Mesothelial cell of epicardium (in vitro differentiated cells): ENCODE data around the gene JMJD7. TPM values are rescaled to one million over a fixed set of nuclear protein-coding genes. Genes with fewer than 3 reads are reported as not detected.
A peak's percentile ranks its signal among the peaks of the same experiment; 100 is the strongest.

Source experiments
- DNase-seq, 2 experiments: peaks; one replicate each; pipeline ENCODE4 v3.0.0; 2021; ENCODE audit warnings: low spot score in 2 of 2; ENCODE audit not compliant: unreplicated experiment in 2 of 2
- H3K27ac Mint-ChIP-seq: 2 replicates; pipeline ENCODE4 v1.8.0; 2021; ENCODE audit warnings: mixed read lengths
- H3K27me3 Mint-ChIP-seq: 2 replicates; pipeline ENCODE4 v1.8.0; 2021; ENCODE audit warnings: low read depth, mixed read lengths
- H3K36me3 Mint-ChIP-seq: 2 replicates; pipeline ENCODE4 v1.8.0; 2021; ENCODE audit warnings: mixed read lengths
- H3K4me1 Mint-ChIP-seq: 2 replicates; pipeline ENCODE4 v1.8.0; 2021; ENCODE audit warnings: mixed read lengths
- H3K4me3 Mint-ChIP-seq: 2 replicates; pipeline ENCODE4 v1.8.0; 2021; ENCODE audit warnings: mild to moderate bottlenecking, moderate library complexity, mixed read lengths
- H3K9me3 Mint-ChIP-seq: 2 replicates; pipeline ENCODE4 v1.8.0; 2021; ENCODE audit warnings: mixed read lengths
- total RNA-seq: library from RNA; stranded (reverse); gene quantifications from 3 replicates; pipeline ENCODE4 v1.2.1, GENCODE V29; 2021
- TF ChIP-seq, protein P1 (sequence below): fragments of 200-600 bp; sonication (generic); IDR thresholded peaks from one replicate; pipeline ENCODE4 v1.5.0; 2021; ENCODE audit warnings: antibody characterized with exemption; ENCODE audit not compliant: unreplicated experiment

Gene JMJD7
- total RNA-seq, 1 donor from 2014 or later: 27.6 TPM

GRCh38 chr15:41862515-41863116 is 34.7 kb downstream of the JMJD7 start:
- DNase-seq: no peak
- Mint-ChIP-seq H3K9me3 (no peaks in the 10 kb centered on the region), H3K4me3 (no peak overlapping the region), H3K27ac (no peak overlapping the region), H3K27me3 (no peaks in the 10 kb centered on the region), H3K36me3 (no peaks in the 10 kb centered on the region), H3K4me1 (peaks cover 12% of the 10 kb centered on the region)
- TF ChIP-seq, protein P1, sequence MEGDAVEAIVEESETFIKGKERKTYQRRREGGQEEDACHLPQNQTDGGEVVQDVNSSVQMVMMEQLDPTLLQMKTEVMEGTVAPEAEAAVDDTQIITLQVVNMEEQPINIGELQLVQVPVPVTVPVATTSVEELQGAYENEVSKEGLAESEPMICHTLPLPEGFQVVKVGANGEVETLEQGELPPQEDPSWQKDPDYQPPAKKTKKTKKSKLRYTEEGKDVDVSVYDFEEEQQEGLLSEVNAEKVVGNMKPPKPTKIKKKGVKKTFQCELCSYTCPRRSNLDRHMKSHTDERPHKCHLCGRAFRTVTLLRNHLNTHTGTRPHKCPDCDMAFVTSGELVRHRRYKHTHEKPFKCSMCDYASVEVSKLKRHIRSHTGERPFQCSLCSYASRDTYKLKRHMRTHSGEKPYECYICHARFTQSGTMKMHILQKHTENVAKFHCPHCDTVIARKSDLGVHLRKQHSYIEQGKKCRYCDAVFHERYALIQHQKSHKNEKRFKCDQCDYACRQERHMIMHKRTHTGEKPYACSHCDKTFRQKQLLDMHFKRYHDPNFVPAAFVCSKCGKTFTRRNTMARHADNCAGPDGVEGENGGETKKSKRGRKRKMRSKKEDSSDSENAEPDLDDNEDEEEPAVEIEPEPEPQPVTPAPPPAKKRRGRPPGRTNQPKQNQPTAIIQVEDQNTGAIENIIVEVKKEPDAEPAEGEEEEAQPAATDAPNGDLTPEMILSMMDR: no peak

DNA sequence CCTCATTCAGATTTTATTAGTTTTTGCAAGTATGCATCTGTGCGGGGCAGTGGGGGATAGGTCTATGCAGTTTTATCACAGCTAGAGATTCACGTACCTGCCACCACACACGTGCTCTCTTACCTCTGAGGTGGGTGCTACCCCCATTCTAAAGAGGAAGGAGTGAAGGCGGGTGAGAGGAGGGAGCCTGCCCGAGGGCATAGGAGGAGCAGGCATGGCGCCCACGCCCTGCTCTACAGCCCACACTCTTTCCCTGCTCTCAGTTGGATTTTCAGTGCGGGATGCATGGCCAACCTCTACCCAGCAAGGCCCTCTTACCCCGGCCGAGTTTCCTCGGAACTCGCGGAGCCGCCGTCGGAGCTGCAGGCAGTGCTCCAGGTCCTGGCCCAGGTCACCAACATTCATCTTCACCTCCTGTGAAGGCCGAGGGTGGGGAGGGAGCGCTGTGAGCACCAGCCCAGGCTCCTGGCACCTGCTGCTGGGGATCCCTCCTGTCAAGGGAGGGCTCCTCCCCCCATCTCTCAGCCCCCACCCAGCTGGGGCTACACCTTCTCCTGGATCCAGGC is 37.7 kb downstream of the JMJD7 start:
- TF ChIP-seq, protein P1: no peak
- Mint-ChIP-seq H3K27me3 (no peaks in the 10 kb centered on the region), H3K27ac (peak overlapping the region; percentile 12), H3K9me3 (no peaks in the 10 kb centered on the region), H3K4me3 (no peak overlapping the region), H3K36me3 (no peaks in the 10 kb centered on the region), H3K4me1 (peaks cover 12% of the 10 kb centered on the region)
- no peak for DNase-seq

GRCh38 chr15:41866263-41866703 is 38.4 kb downstream of the JMJD7 start:
- Mint-ChIP-seq H3K27me3 (no peaks in the 10 kb centered on the region), H3K4me3 (no peak overlapping the region), H3K27ac (no peak overlapping the region), H3K36me3 (no peaks in the 10 kb centered on the region), H3K4me1 (peaks cover 12% of the 10 kb centered on the region), H3K9me3 (no peaks in the 10 kb centered on the region)
- TF ChIP-seq, protein P1: no peak
- no peak for DNase-seq

- no peaks in the 10 kb centered on the region for H3K36me3 Mint-ChIP-seq
- no peak overlapping the region for H3K4me3 Mint-ChIP-seq
- H3K4me1 Mint-ChIP-seq: peaks cover 12% of the 10 kb centered on the region
- DNase-seq: no peak
- TF ChIP-seq, protein P1: no peak
- no peaks in the 10 kb centered on the region for H3K27me3 Mint-ChIP-seq
- no peak overlapping the region for H3K27ac Mint-ChIP-seq
- no peaks in the 10 kb centered on the region for H3K9me3 Mint-ChIP-seq
Measured at GRCh38 chr15:41866872-41867579, 39.1 kb downstream of the JMJD7 start.

- Mint-ChIP-seq H3K36me3 (no peaks in the 10 kb centered on the region), H3K4me1 (peaks cover 8% of the 10 kb centered on the region), H3K27ac (no peak overlapping the region), H3K27me3 (no peaks in the 10 kb centered on the region), H3K4me3 (no peak overlapping the region), H3K9me3 (no peaks in the 10 kb centered on the region)
- DNase-seq: no peak
- TF ChIP-seq, protein P1: no peak
Measured at GRCh38 chr15:41868321-41868720, 40.4 kb downstream of the JMJD7 start.
